NCI-H510A treated with DMSO at 0.1 percent for 48 hours (cell line): ENCODE data around the gene FAM83D.
"Not testable (repeated sequence)": the region's sequence is repeated elsewhere in the genome, so short reads cannot be mapped to it uniquely, and the experiment has no call there.

Experiments used
- DNase-seq: peaks from one replicate; lab custom pipeline; 2025; lab: John Stamatoyannopoulos, UW

Gene FAM83D

GRCh38 chr20:38934530-38934929, 8.3 kb downstream of the FAM83D start:
- DNase-seq = no peak

GRCh38 chr20:38935285-38935684, 9.1 kb downstream of the FAM83D start:
- DNase-seq = no peak

- no peak for DNase-seq
These were observed 9.8 kb downstream of the FAM83D start for GRCh38 chr20:38935967-38936407.

GRCh38 chr20:38937000-38937399, 10.8 kb downstream of the FAM83D start:
- no peak for DNase-seq

DNA sequence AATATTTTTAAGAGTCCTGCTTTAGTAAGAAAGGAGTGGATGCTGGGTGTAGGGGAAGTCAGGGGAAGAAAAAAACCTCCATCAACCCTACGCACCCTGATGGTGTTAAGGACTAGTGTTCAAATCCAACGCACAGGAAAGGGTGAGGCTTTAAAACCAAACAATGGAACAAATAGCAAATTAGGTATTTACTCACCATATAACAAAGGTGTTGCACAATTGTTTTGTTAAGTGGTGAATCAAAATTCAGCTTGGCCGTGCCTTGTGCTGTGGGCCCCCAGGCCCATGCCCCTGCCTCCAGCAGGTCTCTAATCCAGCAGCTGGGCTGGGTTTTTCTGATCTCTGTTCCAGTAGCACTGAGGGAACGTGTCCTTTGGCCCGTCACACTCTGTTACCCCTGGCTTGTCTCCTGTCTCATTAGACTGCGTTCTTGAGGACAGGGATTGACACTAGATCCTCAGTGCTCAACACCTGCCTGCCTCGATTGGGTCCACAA, 11.8 kb downstream of the FAM83D start:
- DNase-seq = no peak

GRCh38 chr20:38939686-38940085, 13.5 kb downstream of the FAM83D start:
- DNase-seq = no peak

DNA sequence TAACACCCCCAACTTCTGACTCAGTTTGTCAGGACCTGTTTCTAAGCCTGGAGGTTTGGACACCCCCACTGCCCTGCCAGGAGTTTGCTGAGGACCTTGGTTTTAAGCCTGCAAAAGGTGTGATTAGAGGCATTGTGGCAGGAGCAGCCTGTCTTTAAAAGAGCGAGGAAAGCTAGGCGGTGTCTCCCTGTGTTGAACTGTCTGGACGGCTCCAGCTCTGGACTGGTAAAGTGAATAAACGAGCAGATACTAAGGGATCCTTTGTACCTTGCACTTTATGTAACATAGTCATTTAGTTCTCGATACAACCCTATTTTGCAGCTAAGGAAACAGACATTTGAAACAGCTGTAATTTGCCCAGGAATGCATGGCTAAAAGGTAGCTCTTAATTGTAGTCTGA, 14.4 kb downstream of the FAM83D start:
- DNase-seq = no peak

- no peak for DNase-seq
These were observed 15.6 kb downstream of the FAM83D start for GRCh38 chr20:38941726-38942389.

- no peak for DNase-seq
These were observed 18.8 kb downstream of the FAM83D start for GRCh38 chr20:38945012-38945411.

GRCh38 chr20:38946836-38947235, 20.6 kb downstream of the FAM83D start:
- DNase-seq = no peak

DNA sequence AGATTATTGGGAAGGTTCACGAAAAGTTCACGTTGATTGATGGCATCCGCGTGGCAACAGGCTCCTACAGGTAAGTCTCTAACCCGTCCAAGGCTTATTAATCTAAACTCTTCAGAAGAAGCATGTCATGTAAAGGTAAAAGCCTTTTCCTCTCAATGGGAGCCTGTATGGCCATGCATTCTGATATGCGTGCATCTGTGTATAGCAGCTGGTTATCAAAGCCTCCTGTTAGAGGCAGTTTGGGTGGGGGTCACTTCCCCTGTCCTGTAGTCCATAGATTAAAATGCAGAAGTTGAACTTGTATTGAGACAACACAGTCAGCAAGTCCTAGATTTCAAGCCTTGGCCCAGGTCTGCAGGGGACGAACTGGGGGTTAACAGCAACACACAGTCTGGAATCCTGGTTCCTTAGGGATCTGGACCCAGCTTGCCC, 21.7 kb downstream of the FAM83D start:
- DNase-seq = no peak

- no peak for DNase-seq
These were observed 24.0 kb downstream of the FAM83D start for GRCh38 chr20:38950254-38950653.

DNA sequence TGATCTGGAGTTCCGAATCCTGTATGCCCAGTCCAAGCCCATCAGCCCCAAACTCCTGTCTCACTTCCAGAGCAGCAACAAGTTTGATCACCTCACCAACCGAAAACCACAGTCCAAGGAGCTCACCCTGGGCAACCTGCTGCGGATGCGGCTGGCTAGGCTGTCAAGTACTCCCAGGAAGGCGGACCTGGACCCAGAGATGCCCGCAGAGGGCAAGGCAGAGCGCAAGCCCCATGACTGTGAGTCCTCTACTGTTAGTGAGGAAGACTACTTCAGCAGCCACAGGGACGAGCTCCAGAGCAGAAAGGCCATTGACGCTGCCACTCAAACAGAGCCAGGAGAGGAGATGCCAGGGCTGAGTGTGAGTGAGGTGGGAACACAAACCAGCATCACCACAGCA, 25.4 kb downstream of the FAM83D start:
- DNase-seq = no peak

- DNase-seq = no peak
These were observed 25.9 kb downstream of the FAM83D start for GRCh38 chr20:38952153-38952552.

GRCh38 chr20:38953630-38954340, 27.6 kb downstream of the FAM83D start:
- DNase-seq = no peak

DNA sequence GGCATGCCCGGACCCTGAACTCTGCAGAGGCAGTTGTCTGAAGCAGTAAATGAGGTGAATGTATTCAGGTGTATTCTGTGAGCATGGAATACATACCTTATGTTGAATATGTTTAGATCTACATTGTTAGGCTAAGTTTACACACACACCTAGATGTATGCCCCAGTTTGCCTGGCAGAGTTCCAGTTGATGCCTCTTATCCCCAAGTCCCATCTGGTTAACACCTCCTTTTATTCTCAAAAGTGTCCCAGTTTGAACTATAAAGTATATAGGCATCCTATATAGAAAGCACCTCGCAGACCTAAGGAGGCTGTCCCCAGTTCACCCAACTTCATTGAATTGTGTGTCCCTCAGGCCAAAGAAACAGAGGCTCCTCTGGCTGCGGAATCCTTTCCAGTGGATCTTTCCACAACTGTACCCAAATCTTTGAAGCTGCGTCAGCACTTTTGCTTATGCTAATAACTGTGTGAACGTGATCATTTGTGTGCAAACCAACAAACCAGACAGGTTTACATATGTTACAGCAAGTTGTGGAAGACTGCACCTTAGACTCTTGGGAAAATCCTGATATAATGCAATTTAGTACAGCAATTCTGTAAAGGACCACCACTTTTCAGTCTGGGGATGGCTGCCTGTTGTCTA, 31.1 kb downstream of the FAM83D start:
- no peak for DNase-seq

- no peak for DNase-seq
These were observed 31.8 kb downstream of the FAM83D start for GRCh38 chr20:38957915-38958485.

DNA sequence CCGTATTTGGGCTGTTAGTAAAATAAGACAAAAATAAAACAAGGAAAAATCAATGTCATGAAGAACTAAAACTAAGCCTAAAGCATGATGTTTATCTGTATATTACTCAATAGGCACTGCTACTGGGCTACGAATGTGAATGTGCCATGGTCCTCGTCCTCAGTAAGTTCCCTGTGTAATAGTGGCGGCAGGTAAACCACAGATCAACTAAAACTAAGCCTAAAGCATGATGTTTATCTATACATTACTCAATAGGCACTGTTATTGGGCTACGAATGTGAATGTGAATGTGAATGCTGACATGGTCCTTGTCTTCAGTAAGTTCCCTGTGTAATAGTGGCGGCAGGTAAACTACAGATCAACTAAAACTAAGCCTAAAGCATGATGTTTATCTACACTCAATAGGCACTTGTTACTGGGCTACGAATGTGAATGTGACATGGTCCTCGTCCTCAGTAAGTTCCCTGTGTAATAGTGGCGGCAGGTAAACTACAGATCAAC, 34.0 kb downstream of the FAM83D start:
- DNase-seq = not testable (repeated sequence)

DNA sequence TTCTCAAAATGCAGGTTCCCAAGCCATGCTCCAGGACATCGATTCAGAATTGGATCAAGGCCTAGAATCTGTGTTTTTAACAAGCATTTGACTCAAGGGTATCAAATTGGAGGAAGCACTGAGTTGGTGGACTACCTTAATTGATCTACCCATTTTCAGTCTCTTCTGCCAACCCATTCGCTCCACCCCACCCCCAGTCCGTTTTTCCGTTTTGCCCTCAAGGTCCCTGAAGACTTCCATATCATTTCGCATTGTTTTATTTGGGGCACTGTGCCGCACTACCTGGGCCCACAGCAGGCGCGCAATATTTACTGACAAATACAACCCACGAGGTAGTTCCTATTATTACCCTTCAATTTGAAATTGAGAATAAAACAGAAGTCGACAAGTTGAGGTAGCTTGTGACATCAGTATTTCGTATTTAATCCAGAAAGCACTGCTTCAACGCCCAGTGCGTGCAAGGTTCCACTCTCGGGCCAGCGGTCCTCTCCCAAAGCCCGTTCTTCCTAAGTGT, 35.4 kb downstream of the FAM83D start:
- peak; percentile 61 for DNase-seq

DNA sequence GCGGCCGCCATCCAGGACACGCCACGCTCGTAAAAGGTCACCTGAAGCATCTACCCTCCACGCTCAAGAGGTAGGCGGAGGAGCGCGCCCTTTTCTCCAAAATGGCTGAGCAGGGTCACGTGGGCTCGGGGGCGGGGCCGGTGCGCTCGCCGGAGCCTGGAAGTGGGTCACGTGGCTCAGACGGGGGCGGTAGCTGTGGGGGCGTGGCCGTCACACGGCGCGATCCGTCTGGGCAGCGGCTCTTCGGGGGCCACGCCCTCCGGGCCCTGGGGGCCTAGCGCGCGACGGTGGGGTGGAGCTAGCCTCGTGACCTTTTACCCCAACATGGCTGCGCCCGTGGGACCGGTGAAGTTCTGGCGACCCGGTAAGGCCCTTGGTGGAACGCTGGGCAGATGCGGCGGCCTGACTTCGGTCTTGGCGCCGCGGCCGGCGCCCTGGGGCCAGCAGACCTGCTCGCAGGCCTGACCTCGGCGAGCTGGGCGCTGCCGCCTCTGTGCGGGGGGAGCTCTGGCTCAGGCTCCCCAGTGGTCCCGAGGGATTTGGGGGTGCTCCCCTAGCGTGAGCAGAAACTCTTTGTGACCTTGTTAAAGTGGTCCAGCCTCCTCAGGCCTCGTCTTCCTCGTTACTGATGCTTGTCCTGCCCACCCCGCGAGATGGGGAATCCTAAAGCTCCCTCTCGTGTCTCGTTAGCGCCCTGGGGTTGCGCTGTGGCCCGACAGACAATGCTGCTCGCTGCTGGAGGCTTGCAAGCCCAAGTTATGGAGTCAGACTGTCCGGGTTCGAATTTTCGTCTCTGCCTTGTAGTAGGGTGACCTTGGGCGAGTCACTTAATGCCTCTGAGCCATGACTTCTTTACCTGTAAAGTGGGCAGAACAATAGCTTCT, 36.1 kb downstream of the FAM83D start, which contains the start of gene DHX35:
DHX35 (plus strand) TSS at position 301 of the 884 bp plus-strand sequence; CDS start at position 325, 24 bp downstream.
- DNase-seq = peak; percentile 95

DNA sequence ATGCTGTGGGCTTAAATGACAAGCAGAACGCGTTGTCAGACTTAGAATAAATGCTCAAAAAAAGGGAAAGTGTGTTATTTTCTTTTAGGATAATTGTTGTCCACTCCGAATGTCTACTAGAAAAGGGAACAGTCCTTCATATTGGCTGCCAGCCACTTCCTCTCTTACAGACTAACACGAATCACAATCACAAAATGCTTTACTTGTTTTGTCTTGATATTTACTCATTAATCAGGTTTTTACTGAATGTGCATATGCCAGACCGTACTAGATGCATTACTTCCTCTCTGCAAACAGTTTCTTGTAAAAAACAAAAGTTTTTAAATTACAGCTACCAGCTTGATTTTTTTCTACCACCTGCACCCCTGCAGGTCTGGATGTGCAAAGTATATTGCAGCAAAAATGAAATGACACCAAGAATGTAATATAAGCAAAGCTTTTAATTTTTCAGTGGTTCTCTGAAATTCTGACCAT, 36.7 kb downstream of the FAM83D start:
- no peak for DNase-seq
